ENCODE measurements around the gene MSTN.

MSTN gene

GRCh38 chr2:190062601-190063000 is at the start of gene MSTN:
Gene MSTN, minus strand, starts transcription at chr2:190062729. Its CDS starts 133 bp downstream, at chr2:190062596.
- no peak for DNase-seq

- DNase-seq, result no peak
Measured at GRCh38 chr2:190111166-190111565, 48.6 kb upstream of the MSTN start.

GRCh38 chr2:190110699-190111098 is 48.2 kb upstream of the MSTN start:
- no peak for DNase-seq

- DNase-seq, result no peak
Measured at GRCh38 chr2:190110131-190110530, 47.6 kb upstream of the MSTN start.

GRCh38 chr2:190107409-190107808 is 44.9 kb upstream of the MSTN start:
- DNase-seq, result no peak

GRCh38 chr2:190106783-190107182 is 44.3 kb upstream of the MSTN start:
- no peak for DNase-seq

GRCh38 chr2:190105554-190105953 is 43.0 kb upstream of the MSTN start:
- DNase-seq, result no peak

GRCh38 chr2:190103144-190103543 is 40.6 kb upstream of the MSTN start:
- DNase-seq, result no peak

GRCh38 chr2:190099890-190100697 is 37.6 kb upstream of the MSTN start:
- no peak for DNase-seq

GRCh38 chr2:190098851-190099250 is 36.3 kb upstream of the MSTN start:
- DNase-seq, result no peak

GRCh38 chr2:190097115-190097514 is 34.6 kb upstream of the MSTN start:
- no peak for DNase-seq

- no peak for DNase-seq
Measured at GRCh38 chr2:190094316-190094871, 31.9 kb upstream of the MSTN start.

GRCh38 chr2:190093793-190094192 is 31.3 kb upstream of the MSTN start:
- DNase-seq, result no peak

GRCh38 chr2:190090148-190090547 is 27.6 kb upstream of the MSTN start:
- DNase-seq, result no peak

- peak; percentile 36 to 40 for DNase-seq
Measured at GRCh38 chr2:190088917-190089316, 26.4 kb upstream of the MSTN start.

- DNase-seq, result no peak
Measured at GRCh38 chr2:190084704-190085103, 22.2 kb upstream of the MSTN start.

GRCh38 chr2:190082118-190082517 is 19.6 kb upstream of the MSTN start:
- no peak for DNase-seq

- no peak for DNase-seq
Measured at GRCh38 chr2:190080527-190081049, 18.1 kb upstream of the MSTN start.

- no peak for DNase-seq
Measured at GRCh38 chr2:190079160-190079559, 16.6 kb upstream of the MSTN start.

GRCh38 chr2:190075623-190076022 is 13.1 kb upstream of the MSTN start:
- DNase-seq, result no peak

- DNase-seq, result peak; percentile 8 to 24
Measured at GRCh38 chr2:190069936-190070696, 7.6 kb upstream of the MSTN start.

GRCh38 chr2:190068764-190069163 is 6.2 kb upstream of the MSTN start:
- no peak for DNase-seq

- no peak for DNase-seq
Measured at GRCh38 chr2:190065839-190066238, 3.3 kb upstream of the MSTN start.

- no peak for DNase-seq
Measured at GRCh38 chr2:190063624-190064023, 1.1 kb upstream of the MSTN start.
